Neural progenitor cell (in vitro differentiated cells): ENCODE data around the gene PEX1. TPM values are rescaled to one million over a fixed set of nuclear protein-coding genes. Genes with fewer than 3 reads are reported as not detected.

Experiments used
- DNase-seq: peaks from one replicate; pipeline ENCODE4 v3.0.0-alpha.2; 2016; ENCODE audit warnings: low spot score
- H2AFZ ChIP-seq: fragments of 200-600 bp; sonication (generic); replicated peaks from 2 replicates; pipeline ENCODE4 v1.6.1; 2016; ENCODE audit warnings: antibody characterized with exemption
- H3F3A ChIP-seq: fragments of 200-600 bp; sonication (generic); 2 replicates; pipeline ENCODE4 v1.6.1; 2016; ENCODE audit warnings: antibody characterized with exemption, low read depth
- H3K27ac ChIP-seq: fragments of 200-600 bp; sonication (generic); 2 replicates; pipeline ENCODE4 v1.5.1; 2016; ENCODE audit warnings: mild to moderate bottlenecking
- H3K27me3 ChIP-seq: fragments of 200-600 bp; sonication (generic); 2 replicates; pipeline ENCODE4 v1.6.1; 2016; ENCODE audit warnings: mild to moderate bottlenecking, moderate library complexity
- H3K36me3 ChIP-seq: fragments of 200-600 bp; sonication (generic); 2 replicates; pipeline ENCODE4 v1.5.1; 2016
- H3K4me1 ChIP-seq: fragments of 200-600 bp; sonication (generic); 2 replicates; pipeline ENCODE4 v1.6.1; 2016; ENCODE audit warnings: mixed run types
- H3K4me2 ChIP-seq: fragments of 200-600 bp; sonication (generic); 2 replicates; pipeline ENCODE4 v1.6.1; 2016
- H3K4me3 ChIP-seq: fragments of 200-600 bp; sonication (generic); 2 replicates; pipeline ENCODE4 v1.5.1; 2016
- H3K79me2 ChIP-seq: fragments of 200-600 bp; sonication (generic); 2 replicates; pipeline ENCODE4 v1.6.1; 2016; ENCODE audit warnings: low read depth
- H3K9ac ChIP-seq: fragments of 200-600 bp; sonication (generic); 2 replicates; pipeline ENCODE4 v1.6.1; 2016
- H3K9me3 ChIP-seq: fragments of 200-600 bp; sonication (generic); 2 replicates; pipeline ENCODE4 v1.5.1; 2016; ENCODE audit warnings: low read depth
- H4K20me1 ChIP-seq: fragments of 200-600 bp; sonication (generic); 2 replicates; pipeline ENCODE4 v1.6.1; 2016; ENCODE audit warnings: low read depth
- H3K27ac Mint-ChIP-seq: 3 replicates; pipeline ENCODE4 v1.8.0; 2021; ENCODE audit warnings: mixed read lengths
- H3K27me3 Mint-ChIP-seq: 2 replicates; pipeline ENCODE4 v1.8.0; 2022; ENCODE audit warnings: low read depth, mild to moderate bottlenecking, inconsistent platforms, moderate library complexity, mixed read lengths; ENCODE audit not compliant: insufficient read depth
- H3K36me3 Mint-ChIP-seq: 3 replicates; pipeline ENCODE4 v1.8.0; 2021; ENCODE audit warnings: mixed read lengths
- H3K4me1 Mint-ChIP-seq: 3 replicates; pipeline ENCODE4 v1.8.0; 2021; ENCODE audit warnings: mixed read lengths
- H3K4me3 Mint-ChIP-seq: 3 replicates; pipeline ENCODE4 v1.8.0; 2021; ENCODE audit warnings: mild to moderate bottlenecking, moderate library complexity, mixed read lengths
- H3K9me3 Mint-ChIP-seq: 3 replicates; pipeline ENCODE4 v1.8.0; 2020; ENCODE audit warnings: mixed read lengths
- EZH2 ChIP-seq: fragments of 200-600 bp; sonication (generic); IDR thresholded peaks from 2 replicates; pipeline ENCODE4 v1.6.1; 2017; ENCODE audit warnings: antibody characterized with exemption, mild to moderate bottlenecking, moderate library complexity
- EZH2phosphoT487 ChIP-seq: fragments of 200-600 bp; sonication (generic); IDR thresholded peaks from 2 replicates; pipeline ENCODE4 v1.6.1; 2017; ENCODE audit warnings: antibody characterized with exemption
- total RNA-seq: library from RNA; depleted of rRNA; stranded (reverse); fragments of >200 nt; gene quantifications from 2 replicates; pipeline ENCODE4 v1.2.3, GENCODE V29; 2015; ENCODE audit warnings: low replicate concordance
- TF ChIP-seq, protein P1 (sequence below): fragments of 200-600 bp; sonication (generic); IDR thresholded peaks from 2 replicates; pipeline ENCODE4 v1.5.1; 2017; ENCODE audit warnings: antibody characterized with exemption, mild to moderate bottlenecking

The PEX1 gene
- total RNA-seq, 1 donor from 2014 or later = 67.6 TPM

DNA sequence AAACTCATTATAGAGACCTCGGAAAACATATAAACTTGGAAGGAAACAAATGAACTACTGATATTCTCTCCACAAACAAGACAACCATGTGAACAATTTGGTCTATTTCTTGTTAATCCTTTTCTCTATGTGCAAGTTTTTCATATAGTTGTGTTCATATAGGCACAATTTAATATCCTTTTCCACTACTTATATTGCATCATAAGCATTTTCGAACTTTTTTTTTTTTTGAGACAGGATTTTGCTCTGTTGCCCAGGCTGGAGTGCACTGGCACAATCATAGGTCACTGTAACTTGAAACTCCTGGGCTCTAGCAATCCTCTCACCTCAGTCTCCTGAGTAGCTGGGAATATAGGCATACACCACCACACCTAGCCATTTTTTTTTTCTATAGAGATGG lies 5.2 kb downstream of the PEX1 start:
- no peak overlapping the region for H2AFZ ChIP-seq
- TF ChIP-seq EZH2 (no peak), EZH2phosphoT487 (no peak)
- TF ChIP-seq, protein P1, sequence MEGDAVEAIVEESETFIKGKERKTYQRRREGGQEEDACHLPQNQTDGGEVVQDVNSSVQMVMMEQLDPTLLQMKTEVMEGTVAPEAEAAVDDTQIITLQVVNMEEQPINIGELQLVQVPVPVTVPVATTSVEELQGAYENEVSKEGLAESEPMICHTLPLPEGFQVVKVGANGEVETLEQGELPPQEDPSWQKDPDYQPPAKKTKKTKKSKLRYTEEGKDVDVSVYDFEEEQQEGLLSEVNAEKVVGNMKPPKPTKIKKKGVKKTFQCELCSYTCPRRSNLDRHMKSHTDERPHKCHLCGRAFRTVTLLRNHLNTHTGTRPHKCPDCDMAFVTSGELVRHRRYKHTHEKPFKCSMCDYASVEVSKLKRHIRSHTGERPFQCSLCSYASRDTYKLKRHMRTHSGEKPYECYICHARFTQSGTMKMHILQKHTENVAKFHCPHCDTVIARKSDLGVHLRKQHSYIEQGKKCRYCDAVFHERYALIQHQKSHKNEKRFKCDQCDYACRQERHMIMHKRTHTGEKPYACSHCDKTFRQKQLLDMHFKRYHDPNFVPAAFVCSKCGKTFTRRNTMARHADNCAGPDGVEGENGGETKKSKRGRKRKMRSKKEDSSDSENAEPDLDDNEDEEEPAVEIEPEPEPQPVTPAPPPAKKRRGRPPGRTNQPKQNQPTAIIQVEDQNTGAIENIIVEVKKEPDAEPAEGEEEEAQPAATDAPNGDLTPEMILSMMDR = no peak
- H3K4me3 ChIP-seq = no peak overlapping the region
- H3K27ac ChIP-seq = no peak overlapping the region
- H3K4me2 ChIP-seq = no peak overlapping the region
- H3K79me2 ChIP-seq = peaks cover 58% of the 10 kb centered on the region
- no peaks in the 10 kb centered on the region for H3K27me3 ChIP-seq
- H3F3A ChIP-seq = peaks cover 4% of the 10 kb centered on the region
- no peaks in the 10 kb centered on the region for H3K9me3 Mint-ChIP-seq
- no peak overlapping the region for H3K4me3 Mint-ChIP-seq
- no peaks in the 10 kb centered on the region for H3K9me3 ChIP-seq
- peaks cover 11% of the 10 kb centered on the region for H3K4me1 Mint-ChIP-seq
- peaks cover 3% of the 10 kb centered on the region for H3K36me3 Mint-ChIP-seq
- peaks cover 3% of the 10 kb centered on the region for H3K36me3 ChIP-seq
- no peak for DNase-seq
- no peak overlapping the region for H3K9ac ChIP-seq
- H3K27me3 Mint-ChIP-seq = no peaks in the 10 kb centered on the region
- peaks cover 5% of the 10 kb centered on the region for H4K20me1 ChIP-seq
- H3K4me1 ChIP-seq = peaks cover 8% of the 10 kb centered on the region
- no peak overlapping the region for H3K27ac Mint-ChIP-seq

DNA sequence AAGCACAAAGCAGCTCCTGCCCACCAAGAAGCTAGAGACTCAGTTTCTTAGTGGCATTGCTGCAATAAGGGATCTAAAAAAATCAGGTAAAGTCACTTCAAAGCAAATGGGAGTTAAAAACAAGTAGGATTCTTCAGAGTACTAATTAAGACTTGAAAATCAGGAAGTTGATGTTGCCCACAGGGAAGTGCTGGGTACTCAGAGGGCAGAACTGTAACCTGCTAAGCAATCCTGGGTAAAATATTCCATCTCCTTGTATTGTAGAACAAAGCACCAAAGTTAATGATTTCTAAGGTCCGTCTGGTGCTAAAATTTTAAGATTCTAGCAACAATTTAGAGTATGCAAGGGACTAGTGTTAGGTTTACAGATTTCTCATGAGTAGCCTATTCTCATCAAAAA lies 8.3 kb downstream of the PEX1 start:
- no peaks in the 10 kb centered on the region for H3K9me3 ChIP-seq
- H3K4me1 ChIP-seq = no peaks in the 10 kb centered on the region
- H3K36me3 ChIP-seq = peaks cover 3% of the 10 kb centered on the region
- no peak overlapping the region for H3K4me3 ChIP-seq
- TF ChIP-seq EZH2 (no peak), EZH2phosphoT487 (no peak)
- TF ChIP-seq, protein P1 = no peak
- H3K9ac ChIP-seq = no peak overlapping the region
- no peaks in the 10 kb centered on the region for H3K27me3 Mint-ChIP-seq
- H3K27me3 ChIP-seq = no peaks in the 10 kb centered on the region
- DNase-seq = no peak
- no peak overlapping the region for H3K27ac ChIP-seq
- H3K4me2 ChIP-seq = no peak overlapping the region
- H3K27ac Mint-ChIP-seq = no peak overlapping the region
- H3K9me3 Mint-ChIP-seq = no peaks in the 10 kb centered on the region
- no peaks in the 10 kb centered on the region for H4K20me1 ChIP-seq
- H3F3A ChIP-seq = no peaks in the 10 kb centered on the region
- peaks cover 27% of the 10 kb centered on the region for H3K79me2 ChIP-seq
- H2AFZ ChIP-seq = no peak overlapping the region
- no peak overlapping the region for H3K4me3 Mint-ChIP-seq
- H3K36me3 Mint-ChIP-seq = peaks cover 13% of the 10 kb centered on the region
- H3K4me1 Mint-ChIP-seq = no peaks in the 10 kb centered on the region

DNA sequence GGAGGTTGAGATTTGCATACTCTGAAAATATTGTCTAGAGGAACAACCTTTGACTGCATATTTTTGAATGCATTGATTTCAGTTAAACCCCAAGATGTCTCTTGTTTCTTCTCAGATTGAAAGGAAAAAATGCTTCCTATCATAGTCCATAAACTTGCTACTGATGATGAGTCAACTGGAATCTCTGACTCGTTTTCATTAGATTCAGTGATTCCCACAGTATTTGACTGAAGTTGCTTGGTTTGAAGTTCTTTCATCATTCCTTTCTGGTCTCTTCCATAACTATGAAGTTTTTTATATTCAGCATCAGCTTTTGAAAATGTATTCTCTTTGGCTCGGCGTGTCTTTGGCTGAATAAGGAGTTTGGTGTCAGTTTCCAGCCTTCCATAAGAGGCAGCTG lies 10.7 kb downstream of the PEX1 start:
- no peaks in the 10 kb centered on the region for H3K27me3 Mint-ChIP-seq
- no peak for DNase-seq
- Histone ChIP-seq H3K4me3 (no peak overlapping the region), H3K27ac (no peak overlapping the region), H3K4me1 (no peaks in the 10 kb centered on the region), H2AFZ (no peak overlapping the region), H3K9ac (no peak overlapping the region), H4K20me1 (no peaks in the 10 kb centered on the region), H3K9me3 (no peaks in the 10 kb centered on the region), H3F3A (no peaks in the 10 kb centered on the region), H3K79me2 (peaks cover 6% of the 10 kb centered on the region), H3K27me3 (no peaks in the 10 kb centered on the region), H3K36me3 (peaks cover 12% of the 10 kb centered on the region), H3K4me2 (no peak overlapping the region)
- no peak overlapping the region for H3K27ac Mint-ChIP-seq
- no peaks in the 10 kb centered on the region for H3K9me3 Mint-ChIP-seq
- H3K36me3 Mint-ChIP-seq = peaks cover 19% of the 10 kb centered on the region
- H3K4me1 Mint-ChIP-seq = no peaks in the 10 kb centered on the region
- no peak overlapping the region for H3K4me3 Mint-ChIP-seq
- TF ChIP-seq, protein P1 = no peak
- no peak for TF ChIP-seq EZH2
- TF ChIP-seq EZH2phosphoT487 = no peak
